Measurements from ENCODE around the gene SLC6A19.

Gene SLC6A19

DNA sequence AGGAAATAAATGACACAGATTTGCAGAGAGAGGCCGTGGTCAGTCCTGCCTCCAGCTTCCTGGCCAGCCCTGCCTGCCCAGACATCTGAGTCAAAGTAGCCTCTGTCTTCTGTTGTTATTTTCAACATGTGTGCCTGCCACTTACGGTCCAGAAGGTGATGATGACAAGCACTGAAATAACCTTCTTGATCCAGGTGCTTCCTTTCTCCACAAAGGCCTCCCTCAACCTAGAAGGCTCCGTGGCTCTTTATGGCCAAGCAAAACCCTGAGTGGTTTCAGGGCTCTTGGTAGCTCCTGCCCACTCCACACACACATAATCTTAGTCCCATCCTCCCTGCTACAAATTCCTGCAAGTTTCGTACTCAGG lies 34.1 kb upstream of the SLC6A19 start:
- DNase-seq (ENCODE audit: low spot score), result no peak
- TF ChIP-seq, protein P1, sequence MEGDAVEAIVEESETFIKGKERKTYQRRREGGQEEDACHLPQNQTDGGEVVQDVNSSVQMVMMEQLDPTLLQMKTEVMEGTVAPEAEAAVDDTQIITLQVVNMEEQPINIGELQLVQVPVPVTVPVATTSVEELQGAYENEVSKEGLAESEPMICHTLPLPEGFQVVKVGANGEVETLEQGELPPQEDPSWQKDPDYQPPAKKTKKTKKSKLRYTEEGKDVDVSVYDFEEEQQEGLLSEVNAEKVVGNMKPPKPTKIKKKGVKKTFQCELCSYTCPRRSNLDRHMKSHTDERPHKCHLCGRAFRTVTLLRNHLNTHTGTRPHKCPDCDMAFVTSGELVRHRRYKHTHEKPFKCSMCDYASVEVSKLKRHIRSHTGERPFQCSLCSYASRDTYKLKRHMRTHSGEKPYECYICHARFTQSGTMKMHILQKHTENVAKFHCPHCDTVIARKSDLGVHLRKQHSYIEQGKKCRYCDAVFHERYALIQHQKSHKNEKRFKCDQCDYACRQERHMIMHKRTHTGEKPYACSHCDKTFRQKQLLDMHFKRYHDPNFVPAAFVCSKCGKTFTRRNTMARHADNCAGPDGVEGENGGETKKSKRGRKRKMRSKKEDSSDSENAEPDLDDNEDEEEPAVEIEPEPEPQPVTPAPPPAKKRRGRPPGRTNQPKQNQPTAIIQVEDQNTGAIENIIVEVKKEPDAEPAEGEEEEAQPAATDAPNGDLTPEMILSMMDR (IDR thresholded peaks at IDR 0.05), result no peak
- H3K27ac ChIP-seq, result no peak overlapping the region
- no peak overlapping the region for H3K4me3 ChIP-seq

DNA sequence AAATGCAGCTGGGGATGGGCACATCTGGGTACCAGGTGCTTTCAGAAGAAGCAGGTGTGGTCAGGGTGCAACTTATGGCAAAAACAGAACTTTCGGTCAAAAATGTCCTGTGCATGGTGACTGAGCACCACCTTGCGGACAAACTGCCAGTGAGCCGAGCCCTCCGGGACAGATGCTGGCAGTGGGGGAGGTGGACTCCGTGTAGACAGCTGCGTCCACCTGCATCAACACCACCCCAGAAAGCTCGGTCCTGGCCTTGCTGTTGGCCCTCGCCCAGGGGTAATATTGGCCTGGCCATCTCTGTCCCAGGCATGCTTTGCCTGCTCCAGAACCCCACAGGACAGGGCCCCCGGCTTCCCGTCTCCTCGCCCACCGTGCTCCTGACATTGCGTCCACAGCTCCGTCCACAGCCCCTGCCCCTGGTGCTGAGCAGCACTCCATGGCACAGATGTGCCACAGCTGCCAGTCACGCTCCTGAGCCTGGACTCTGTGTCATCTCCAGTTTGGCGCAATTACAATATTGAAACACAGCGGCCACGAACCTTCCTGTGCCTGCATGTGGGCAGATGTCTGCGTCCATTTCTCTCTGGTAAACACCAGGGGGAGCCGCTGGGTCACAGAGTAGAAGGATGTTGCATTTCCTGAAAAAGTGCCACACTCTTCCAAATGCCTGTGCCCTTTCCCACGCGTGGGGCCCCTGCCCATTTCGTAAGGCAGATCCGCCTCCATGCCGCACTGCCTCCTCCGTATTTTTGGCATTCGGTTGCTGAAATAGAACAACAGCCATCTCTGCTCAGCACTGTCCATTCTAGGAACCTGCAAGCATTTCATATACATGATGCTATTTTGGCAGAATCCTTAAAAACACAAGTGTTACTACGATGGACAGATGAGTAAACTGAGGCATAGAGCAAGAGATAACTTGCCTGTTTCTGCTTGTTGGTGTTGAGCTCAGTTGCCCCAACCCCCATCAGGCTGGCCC lies 33.4 kb upstream of the SLC6A19 start:
- no peak for DNase-seq (ENCODE audit: low spot score)
- TF ChIP-seq, protein P1 (IDR thresholded peaks at IDR 0.05), result peak; percentile 80
- Histone ChIP-seq H3K27ac (no peak overlapping the region), H3K4me3 (peak overlapping the region; percentile 36)

DNA sequence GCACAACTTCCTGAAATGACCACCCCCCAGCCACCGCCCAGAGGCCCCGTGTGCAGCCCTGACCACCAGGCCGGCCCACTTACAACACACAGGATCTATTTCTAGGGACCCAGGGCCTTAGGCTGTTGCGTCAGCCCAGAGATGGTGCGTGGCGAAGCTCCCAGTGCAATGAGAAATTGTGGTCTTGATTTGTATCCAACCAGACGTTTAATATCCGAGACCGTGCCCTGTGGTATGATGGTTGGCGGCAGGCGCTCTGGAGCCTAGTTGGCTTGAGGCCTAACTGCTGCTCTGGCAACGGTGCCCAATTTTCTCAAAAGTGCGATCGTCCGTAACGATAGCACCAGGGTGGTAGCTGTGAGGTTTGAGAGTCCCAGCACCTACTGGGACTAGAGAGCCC lies 32.6 kb upstream of the SLC6A19 start:
- no peak overlapping the region for H3K27ac ChIP-seq
- no peak overlapping the region for H3K4me3 ChIP-seq
- no peak for DNase-seq (ENCODE audit: low spot score)
- TF ChIP-seq, protein P1 (IDR thresholded peaks at IDR 0.05), result no peak

- no peak for DNase-seq (ENCODE audit: low spot score)
- Histone ChIP-seq H3K27ac (no peak overlapping the region), H3K4me3 (no peak overlapping the region)
- TF ChIP-seq, protein P1 (IDR thresholded peaks at IDR 0.05), result no peak
Observed at GRCh38 chr5:1169211-1170115, 31.9 kb upstream of the SLC6A19 start.

- no peak overlapping the region for H3K27ac ChIP-seq
- H3K4me3 ChIP-seq, result no peak overlapping the region
- DNase-seq (ENCODE audit: low spot score), result no peak
- TF ChIP-seq, protein P1 (IDR thresholded peaks at IDR 0.05), result no peak
Observed at GRCh38 chr5:1171340-1171941, 30.0 kb upstream of the SLC6A19 start.

GRCh38 chr5:1172007-1172581 lies 29.3 kb upstream of the SLC6A19 start:
- DNase-seq (ENCODE audit: low spot score), result no peak
- no peak overlapping the region for H3K27ac ChIP-seq

More at GRCh38 chr5:1172007-1172581, 29.3 kb upstream of the SLC6A19 start:
- TF ChIP-seq, protein P1 (IDR thresholded peaks at IDR 0.05), result no peak
- no peak overlapping the region for H3K4me3 ChIP-seq

Measured in coronary artery (tissue), 2 donors.